ENCODE results near the gene HK2.

HK2 gene

DNA sequence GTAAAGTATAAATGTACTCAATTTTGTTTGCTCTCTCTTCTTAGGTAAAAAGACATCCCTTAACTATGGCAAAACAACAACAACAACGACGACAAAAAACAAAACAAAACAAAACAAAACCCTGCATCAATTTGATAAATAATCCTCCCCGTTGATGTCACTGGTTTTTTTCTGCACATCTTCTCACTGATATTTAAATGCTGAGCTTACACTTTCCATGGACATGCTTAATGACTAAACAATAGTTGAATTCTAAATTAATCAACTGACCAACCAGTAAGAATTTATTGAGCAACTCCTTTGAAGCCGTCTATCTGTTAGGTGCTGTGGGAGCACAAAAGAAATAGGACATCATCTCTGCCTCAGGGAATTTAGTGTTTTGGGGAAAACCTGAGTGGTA, 104.3 kb downstream of the HK2 start:
- DNase-seq = no peak

GRCh38 chr2:74939919-74940812, 106.2 kb downstream of the HK2 start:
- DNase-seq = no peak

DNA sequence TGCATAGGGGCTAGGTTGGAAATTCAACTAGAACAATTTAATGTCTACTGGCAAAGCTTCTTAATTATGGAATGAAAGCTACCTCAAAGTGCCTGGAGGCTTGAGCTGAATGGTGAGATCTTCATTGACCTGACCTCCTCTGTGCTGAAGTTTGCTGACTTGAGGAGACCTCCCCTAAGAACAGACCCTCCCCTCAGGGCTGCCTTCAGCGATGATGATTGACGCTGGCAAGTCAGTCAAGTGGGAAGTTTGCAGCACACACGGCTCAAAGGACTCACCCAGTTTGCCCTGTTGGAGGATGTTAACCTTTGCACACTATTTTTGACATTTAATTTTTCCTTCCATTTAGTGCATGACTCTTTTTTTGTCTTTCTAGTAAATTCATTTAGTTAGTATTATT, 107.4 kb downstream of the HK2 start:
- DNase-seq = no peak

- DNase-seq = no peak
Observed at GRCh38 chr2:74942263-74942662, 108.3 kb downstream of the HK2 start.

All from inflammatory macrophage (primary cell).